Measurements from ENCODE around the gene BDKRB1.

The BDKRB1 gene

DNA sequence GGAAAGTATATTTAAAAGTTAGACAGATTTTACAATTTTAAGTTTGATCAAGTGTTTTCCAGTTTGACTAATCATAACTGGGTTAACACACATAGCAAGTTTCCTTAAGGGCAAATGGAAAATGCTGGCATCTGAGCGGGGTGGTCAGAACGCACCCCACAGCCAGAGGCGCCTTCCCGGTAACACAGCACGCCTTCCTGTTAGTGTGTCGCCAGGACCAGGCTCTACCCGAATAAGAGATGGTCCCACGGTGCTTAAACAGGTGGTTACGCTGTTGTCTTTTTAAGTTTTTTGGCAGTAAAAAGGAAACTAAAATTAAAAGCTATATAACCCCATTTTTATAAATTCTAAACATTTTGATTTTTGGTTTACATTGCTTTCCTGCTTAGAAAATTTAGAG is 28.0 kb downstream of the BDKRB1 start:
- DNase-seq, result no peak

DNA sequence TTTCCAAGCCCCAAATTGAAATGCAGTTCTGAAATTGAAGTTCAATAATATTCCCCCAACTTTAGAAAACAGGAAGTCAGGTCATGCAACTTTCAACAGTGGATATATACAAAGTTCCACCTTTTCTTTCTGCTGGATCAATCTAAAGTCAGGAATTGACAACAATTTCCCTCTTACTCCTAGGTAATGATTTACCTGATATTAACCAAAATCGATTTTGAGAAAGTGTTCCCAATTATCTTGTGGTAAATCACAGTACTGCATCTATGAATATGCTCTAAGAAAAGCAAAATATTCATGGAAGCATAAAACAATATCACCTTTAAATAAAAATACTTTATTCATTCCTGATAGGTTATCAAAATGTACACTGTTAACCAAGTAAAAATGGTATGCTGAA is 28.4 kb downstream of the BDKRB1 start:
- DNase-seq, result no peak

DNA sequence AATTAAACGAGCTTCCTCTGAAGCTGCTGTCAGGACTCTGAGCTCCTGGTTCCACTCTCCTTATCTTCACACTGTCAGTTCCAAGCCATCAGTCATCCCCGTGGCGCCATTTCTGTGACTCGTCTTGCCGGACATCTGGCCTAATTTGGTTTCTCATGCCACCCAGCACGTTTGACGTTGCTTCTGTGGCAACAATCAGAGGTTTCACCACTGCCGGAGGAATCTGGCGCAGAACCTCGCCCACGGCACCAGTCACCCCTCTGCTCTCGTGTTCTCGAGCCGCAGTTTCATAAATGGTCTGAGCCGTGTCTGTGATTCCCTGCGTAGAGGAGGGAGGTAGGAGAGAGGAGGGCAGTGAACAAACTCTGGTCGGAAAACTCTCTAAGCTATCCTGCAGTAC is 29.7 kb downstream of the BDKRB1 start:
- no peak for DNase-seq

DNA sequence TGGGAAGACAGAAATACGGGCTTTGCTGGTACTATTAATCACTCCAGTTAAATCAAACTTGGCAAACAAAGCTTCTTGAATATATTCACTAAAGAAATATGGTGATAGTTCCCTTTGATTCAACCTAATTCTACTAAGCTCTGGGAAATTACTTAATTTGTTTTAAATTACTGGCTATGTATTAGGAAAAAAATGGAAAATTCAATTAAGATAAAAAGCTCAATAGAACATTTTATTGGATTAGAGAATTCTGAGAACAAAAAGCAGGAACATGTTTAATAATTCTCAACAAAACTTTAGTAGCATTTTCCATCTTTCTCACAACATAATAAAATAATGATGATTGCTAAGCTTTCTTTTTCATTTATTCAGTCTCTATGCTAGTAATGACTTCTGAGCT is 30.2 kb downstream of the BDKRB1 start:
- no peak for DNase-seq

DNA sequence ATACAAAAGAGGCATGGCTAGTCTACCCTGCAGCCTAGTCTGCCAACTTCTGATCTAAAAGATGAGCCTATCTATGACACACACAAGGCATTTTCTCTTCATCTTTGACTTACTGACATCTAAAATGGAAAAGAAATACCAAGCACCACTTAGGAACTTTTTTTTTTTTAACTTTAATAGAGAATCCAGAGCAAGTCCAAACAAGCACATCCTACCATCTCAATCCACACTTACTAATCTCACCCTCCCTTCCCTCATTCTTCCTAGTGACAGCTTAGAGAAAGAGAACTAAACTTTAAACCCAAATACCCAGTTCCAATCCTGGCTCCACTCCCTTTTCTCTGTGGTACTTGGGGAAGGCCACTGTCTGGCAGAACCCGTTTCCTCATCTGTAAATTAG is 31.8 kb downstream of the BDKRB1 start:
- no peak for DNase-seq

DNA sequence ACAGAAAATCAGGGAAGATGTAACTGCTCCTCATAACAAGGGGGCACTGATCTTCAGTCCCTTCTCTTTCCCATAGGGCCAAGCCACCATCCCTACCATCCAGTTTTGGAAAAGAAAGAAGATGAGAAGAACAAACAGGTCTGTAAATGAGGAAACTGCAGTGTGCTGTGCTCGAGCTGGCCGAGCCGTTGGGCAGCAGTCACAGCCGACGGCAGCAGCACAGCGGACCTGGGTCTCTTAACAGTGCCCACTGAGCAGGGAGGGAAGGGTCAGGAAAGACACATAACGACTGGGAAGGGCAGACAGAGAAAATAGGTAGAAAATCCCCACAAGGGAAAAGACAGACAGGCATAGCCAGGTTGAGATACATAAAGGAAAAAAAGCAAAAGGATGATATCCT is 38.2 kb downstream of the BDKRB1 start:
- DNase-seq, result no peak

DNA sequence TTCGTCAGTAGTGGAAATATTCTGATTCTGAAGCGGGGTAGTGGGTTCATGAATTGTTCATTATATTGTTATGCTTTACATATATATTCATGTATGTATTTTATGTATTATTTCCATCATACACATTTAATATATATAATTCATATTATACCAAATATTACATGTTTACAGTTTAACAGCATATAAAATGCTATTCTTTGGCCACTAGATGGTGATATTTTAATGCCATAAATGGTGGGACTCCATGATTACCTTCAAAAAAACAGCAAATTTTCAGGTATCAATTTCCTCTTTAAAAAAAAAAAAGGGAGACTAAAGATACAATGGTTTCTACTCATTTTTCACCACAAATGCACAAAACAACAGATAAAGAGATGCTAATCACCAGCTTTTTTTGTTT is 41.0 kb downstream of the BDKRB1 start:
- DNase-seq, result no peak

DNA sequence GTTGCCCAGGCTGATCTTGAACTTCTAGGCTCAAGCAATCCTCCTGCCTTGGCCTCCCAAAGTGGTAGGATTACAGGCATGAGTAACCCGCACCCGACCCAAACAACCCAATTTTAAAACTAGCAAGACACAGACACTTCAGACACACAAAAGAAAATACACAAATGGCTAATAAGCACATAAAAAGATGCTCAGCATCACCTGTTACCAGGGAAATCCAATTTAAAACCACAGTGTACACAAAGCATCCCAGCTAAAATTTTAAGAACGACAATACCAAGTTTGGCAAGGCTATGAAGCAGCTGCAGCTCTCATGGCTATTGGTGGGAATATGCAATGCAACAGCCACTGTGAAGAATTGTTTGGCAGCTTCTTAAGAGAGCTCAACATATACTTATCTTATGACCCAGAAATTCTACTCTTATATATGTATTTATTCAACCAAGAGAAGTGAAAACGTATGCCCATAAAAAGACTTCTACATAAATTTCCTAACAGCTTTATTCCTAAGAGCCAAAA is 42.0 kb downstream of the BDKRB1 start:
- no peak for DNase-seq

DNA sequence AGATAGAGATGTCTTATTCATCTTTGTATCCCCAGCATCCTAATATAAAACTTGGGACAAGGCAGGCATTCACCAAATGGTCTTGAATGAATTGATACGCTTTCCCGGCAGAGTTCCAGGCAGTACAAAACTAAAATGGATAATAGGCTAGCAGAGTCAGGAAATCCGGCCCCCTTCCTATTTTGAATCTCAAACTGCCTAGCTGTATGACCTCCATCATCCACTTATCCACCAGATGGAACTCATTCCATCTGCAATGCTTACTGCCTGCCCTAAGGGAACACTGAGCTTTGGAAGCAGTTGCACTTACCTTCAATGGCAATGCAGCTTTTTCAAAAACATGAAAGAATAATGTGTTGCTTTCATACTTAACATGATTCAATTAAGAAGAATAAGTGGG is 43.4 kb downstream of the BDKRB1 start:
- no peak for DNase-seq

DNA sequence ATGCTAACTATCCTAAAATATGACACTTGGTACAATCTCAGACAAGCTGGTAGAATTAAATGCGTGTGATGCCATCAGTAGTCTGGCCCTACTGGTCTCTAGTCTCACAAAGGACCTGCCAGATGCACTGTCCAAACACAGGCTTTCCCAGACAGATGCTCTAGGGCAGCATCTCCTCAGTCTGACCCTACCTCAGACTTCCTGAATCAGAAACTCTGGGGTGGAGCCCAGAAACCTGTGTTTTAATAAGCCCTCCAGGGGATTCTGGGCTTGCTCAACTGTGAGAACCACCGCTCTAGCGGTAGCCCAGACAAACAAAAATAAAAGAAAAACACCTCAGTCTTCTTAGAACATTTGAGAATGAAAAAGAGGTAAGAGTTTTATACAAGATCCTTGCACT is 48.0 kb downstream of the BDKRB1 start:
- no peak for DNase-seq

DNA sequence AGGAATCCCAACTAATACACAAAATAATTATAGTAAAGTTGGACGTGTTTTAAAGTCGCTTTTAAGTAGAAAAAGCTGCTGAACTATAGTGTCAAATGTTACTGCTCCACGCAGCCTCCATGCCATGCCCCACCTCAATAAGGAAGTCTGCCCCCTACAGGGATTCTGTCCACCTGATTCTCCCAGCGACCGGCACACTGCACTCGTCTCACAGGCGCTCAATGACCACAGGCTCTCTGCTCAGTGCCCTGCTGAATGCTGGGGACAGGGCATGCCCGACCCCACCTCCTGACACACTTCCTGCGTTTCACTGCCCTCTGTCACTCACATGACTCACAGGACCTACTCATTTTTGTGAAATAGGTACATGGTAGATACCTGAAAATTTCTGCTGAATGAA is 48.9 kb downstream of the BDKRB1 start:
- DNase-seq, result no peak

DNA sequence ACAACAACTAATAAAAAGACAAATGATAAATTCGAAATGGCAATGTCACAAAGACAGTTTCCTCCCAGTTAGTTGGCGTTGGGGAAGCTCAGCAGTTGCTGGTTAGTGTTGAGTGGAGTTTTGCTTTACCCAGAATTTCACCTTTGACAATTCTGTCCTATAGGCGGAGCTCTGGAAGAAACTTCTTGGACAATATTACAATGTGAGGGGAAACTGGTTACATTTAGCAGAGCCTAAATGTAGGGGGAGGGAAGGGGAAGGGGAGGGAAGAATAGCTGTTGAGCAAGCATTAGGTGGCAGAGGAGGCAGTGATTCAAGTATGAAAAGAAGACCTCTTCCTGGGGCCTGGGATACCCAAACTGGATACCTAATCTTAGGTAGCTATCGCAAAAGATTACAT is 51.4 kb downstream of the BDKRB1 start:
- no peak for DNase-seq

DNA sequence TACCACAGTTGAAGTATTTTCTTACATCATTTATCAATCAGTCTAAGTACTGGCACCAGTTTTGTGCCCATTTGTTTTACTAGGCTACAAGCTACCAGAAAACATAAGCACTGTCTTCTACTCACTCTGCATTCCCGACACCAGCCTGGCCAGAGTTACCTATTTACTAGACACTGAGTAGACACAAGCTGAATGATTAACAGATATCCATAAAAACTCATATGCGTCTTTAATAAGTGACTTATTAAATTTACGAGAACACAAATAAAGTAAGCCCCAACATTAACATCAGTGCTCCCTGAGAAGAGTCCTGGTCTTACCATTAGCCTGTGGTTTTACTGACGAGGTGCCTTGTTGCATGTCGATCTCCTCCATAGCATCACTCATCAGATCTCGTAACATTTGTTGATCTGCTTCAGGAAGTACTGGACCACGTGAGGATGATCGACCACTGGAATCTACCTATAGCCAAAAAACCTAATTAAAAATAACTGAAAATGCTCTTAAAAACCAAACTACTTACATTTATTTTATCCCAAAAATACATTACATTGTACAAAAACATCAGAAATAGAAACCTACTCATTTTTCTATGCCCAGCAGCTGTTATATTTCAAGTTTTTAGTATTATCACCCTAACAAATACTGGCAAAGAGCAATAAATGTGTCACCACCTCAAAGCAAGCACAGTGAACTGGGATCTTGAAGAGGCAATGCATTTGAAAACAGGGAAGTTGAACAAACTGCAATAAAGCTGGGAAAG is 53.3 kb downstream of the BDKRB1 start:
- no peak for DNase-seq

DNA sequence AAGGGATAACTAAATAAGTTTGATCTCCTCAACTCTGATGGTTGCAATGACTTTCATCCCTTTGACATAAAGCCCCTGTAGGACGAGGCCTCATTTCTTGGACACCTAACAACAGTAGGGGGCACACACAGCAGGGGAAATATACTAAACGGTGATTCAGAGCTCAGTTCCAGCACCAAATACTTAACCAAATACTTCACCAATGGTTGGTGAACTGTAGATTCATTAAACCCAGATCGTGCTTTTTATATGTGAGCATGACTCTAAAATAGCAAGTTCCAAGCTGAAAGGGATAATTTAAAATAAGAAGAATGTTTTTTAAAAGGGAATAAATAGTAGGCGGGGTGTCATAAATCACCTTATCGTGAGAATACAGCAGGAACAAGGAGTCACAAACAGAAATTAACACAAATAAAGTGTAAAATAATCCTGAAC is 53.9 kb downstream of the BDKRB1 start:
- DNase-seq, result no peak

DNA sequence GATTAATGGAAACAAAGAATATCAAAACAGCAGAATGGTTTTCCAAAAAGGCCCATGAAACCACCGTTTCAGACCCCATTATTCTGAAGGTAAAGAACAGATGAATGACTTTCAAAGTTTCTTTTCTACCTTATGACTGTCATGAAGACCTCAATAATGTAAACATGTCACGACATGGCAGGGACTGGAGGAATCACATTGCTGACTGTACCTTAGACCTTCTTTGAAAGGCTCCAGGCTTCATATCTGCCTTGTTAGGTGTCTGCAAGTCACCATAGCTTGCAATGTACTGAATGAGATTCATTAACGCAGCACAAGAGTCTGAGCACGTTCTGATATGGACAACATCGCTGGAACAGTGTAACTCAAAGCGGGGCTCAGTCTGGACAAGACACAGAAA is 54.9 kb downstream of the BDKRB1 start:
- no peak for DNase-seq

Measured in activated CD4-positive, CD25-positive, alpha-beta regulatory T cell (primary cell).